ENCODE data around the gene CHST15. TPM values are rescaled to one million over a fixed set of nuclear protein-coding genes. Genes with fewer than 3 reads are reported as not detected.

The CHST15 gene
- total RNA-seq, 3 donors from 2014 or later: 4.8 to 64.5 (median 10.8) TPM

DNA sequence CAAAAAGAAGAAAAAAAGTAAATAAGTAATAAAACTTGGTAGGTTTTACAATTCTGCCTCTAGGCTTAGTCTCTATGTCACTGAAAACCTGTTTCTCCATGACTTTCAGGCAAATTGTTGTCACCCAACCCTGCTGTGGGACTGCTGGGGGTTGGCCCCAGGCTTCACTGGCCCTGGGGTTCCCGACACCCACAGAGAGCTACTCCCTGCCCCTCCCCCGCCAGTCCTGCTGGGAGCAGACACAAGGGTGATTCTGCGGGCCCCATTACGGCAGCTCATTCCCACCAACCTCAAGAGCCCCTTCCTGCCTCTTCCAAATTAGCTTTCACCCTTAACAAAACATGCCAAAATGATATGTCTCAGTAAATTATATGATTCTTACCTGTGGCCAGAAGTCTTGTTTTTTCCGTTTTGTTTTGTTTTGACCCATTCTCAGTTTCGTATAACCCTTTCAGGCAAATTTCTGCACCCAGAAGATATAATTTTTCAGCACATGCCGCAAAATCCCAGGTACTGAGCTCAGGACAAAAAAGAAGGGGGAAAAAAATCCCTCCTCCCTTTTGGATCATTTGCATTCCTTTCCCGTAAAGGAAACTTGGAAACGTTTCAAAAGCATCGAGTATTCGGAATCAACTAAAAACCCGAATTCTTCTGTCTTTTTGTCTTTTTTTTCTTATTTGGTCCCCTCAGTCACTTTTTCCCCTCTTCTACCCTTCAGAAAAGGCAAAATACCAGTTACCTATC lies 27.8 kb downstream of the CHST15 start:
- H3K4me3 ChIP-seq: no peak overlapping the region
- H3K36me3 ChIP-seq (ENCODE audit: low read depth): no peaks in the 10 kb centered on the region
- DNase-seq (no peak), ATAC-seq (no peak)
- peaks cover 2% of the 10 kb centered on the region for H3K4me1 ChIP-seq (ENCODE audit: low read depth)
- no peak for TF ChIP-seq CTCF (IDR thresholded peaks at IDR 0.05)
- intact Hi-C loops (cut with DNase I, micrococcal nuclease): no loop called here
- no peaks in the 10 kb centered on the region for H3K9me3 ChIP-seq

DNA sequence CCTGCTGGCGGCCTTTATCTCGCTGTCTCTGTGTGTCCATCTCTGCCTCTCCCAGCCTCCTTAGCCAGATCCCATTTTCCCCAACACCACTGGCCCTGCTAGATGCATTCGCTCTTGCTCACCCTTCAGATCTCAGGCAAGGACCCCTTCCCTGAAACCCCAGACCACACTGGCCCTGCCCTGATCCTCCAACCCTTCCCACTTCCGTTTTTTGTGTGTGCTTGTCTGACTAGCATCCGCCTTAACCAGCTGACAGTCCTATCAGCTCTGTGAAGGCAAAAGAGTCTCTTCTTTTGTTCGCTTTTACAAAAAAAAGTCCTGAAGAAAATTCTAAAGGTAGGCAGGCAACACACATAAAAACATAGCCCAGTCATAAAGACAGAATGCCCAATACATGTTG lies 28.7 kb downstream of the CHST15 start:
- no peaks in the 10 kb centered on the region for H3K36me3 ChIP-seq (ENCODE audit: low read depth)
- no peak for TF ChIP-seq CTCF (IDR thresholded peaks at IDR 0.05)
- no peaks in the 10 kb centered on the region for H3K9me3 ChIP-seq
- H3K4me1 ChIP-seq (ENCODE audit: low read depth): peaks cover 2% of the 10 kb centered on the region
- no peak overlapping the region for H3K4me3 ChIP-seq
- intact Hi-C loops (cut with DNase I, micrococcal nuclease): no loop called here
- peak; percentile 64 for ATAC-seq
- DNase-seq: no peak

GRCh38 chr10:124063750-124064603 lies 29.4 kb downstream of the CHST15 start:
- H3K9me3 ChIP-seq: no peaks in the 10 kb centered on the region
- H3K4me1 ChIP-seq (ENCODE audit: low read depth): peaks cover 2% of the 10 kb centered on the region
- intact Hi-C loops (cut with DNase I, micrococcal nuclease): no loop called here
- peak; percentile 66 for ATAC-seq
- no peak overlapping the region for H3K4me3 ChIP-seq
- no peak for TF ChIP-seq CTCF (IDR thresholded peaks at IDR 0.05)
- DNase-seq: no peak
- no peaks in the 10 kb centered on the region for H3K36me3 ChIP-seq (ENCODE audit: low read depth)

GRCh38 chr10:124062390-124062789 lies 31.0 kb downstream of the CHST15 start:
- peaks cover 2% of the 10 kb centered on the region for H3K4me1 ChIP-seq (ENCODE audit: low read depth)

GRCh38 chr10:124061030-124061429 lies 32.4 kb downstream of the CHST15 start:
- DNase-seq: no peak
- H3K4me1 ChIP-seq (ENCODE audit: low read depth): peaks cover 2% of the 10 kb centered on the region
- no peak overlapping the region for H3K4me3 ChIP-seq
- no peak for ATAC-seq
- intact Hi-C loops (cut with DNase I, micrococcal nuclease): no loop called here
- no peaks in the 10 kb centered on the region for H3K9me3 ChIP-seq
- no peak for TF ChIP-seq CTCF (IDR thresholded peaks at IDR 0.05)
- no peaks in the 10 kb centered on the region for H3K36me3 ChIP-seq (ENCODE audit: low read depth)

More at GRCh38 chr10:124062390-124062789, 31.0 kb downstream of the CHST15 start:
- intact Hi-C loops (cut with DNase I, micrococcal nuclease): no loop called here
- DNase-seq: no peak
- Histone ChIP-seq H3K4me3 (no peak overlapping the region), H3K36me3 (ENCODE audit: low read depth) (no peaks in the 10 kb centered on the region), H3K9me3 (no peaks in the 10 kb centered on the region)
- no peak for ATAC-seq
- no peak for TF ChIP-seq CTCF (IDR thresholded peaks at IDR 0.05)
